Skeletal muscle satellite cell (primary cell): Measurements from ENCODE around the gene PRDM7.
"Not testable (repeated sequence)": the region's sequence is repeated elsewhere in the genome, so short reads cannot be mapped to it uniquely, and the experiment has no call there.

Experiments used
- H3K27me3 ChIP-seq: 2 replicates; pipeline ENCODE4 v1.7.0; 2013; ENCODE audit warnings: low read length; ENCODE audit not compliant: control insufficient read depth, insufficient read depth
- H3K36me3 ChIP-seq: 2 replicates; pipeline ENCODE4 v1.7.0; 2013; ENCODE audit warnings: mild to moderate bottlenecking, control low read depth, low read length; ENCODE audit not compliant: insufficient read depth
- H3K4me1 ChIP-seq: 2 replicates; pipeline ENCODE4 v1.7.0; 2013; ENCODE audit warnings: low read length; ENCODE audit not compliant: control insufficient read depth, insufficient read depth
- H3K4me2 ChIP-seq: 2 replicates; pipeline ENCODE4 v1.7.0; 2013; ENCODE audit warnings: mild to moderate bottlenecking, low read length
- H3K4me3 ChIP-seq: 2 replicates; pipeline ENCODE4 v1.7.0; 2013; ENCODE audit warnings: low read length
- H3K9ac ChIP-seq: 2 replicates; pipeline ENCODE4 v1.7.0; 2013; ENCODE audit warnings: mild to moderate bottlenecking, low read depth, low read length, moderate library complexity
- H3K9me3 ChIP-seq: replicated peaks from 2 replicates; pipeline ENCODE4 v1.7.0; 2013; ENCODE audit warnings: mild to moderate bottlenecking, control low read depth, low read length

PRDM7 gene

DNA sequence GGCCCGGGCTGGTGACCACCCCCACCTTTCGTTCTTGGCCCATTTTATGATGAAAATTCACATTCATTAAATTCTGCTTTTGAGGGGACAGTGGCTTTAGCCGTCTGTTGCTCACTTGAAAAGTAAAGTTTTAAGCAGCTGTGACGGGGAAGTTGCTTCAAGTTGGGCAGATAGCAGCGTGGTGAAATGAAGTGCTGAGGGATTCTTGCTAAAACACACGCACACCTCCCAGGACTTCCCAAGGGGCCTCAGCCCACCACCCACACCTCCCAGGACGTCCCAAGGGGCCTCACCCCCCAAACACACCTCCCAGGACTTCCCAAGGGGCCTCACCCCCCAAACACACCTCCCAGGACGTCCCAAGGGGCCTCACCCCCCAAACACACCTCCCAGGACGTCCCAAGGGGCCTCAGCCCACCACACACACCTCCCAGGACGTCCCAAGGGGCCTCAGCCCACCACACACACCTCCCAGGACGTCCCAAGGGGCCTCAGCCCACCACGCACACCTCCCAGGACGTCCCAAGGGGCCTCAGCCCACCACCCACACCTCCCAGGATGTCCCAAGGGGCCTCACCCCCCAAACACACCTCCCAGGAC, 69.4 kb downstream of the PRDM7 start:
- H3K9me3 ChIP-seq, H3K9ac ChIP-seq, H3K4me3 ChIP-seq, H3K4me1 ChIP-seq, H3K4me2 ChIP-seq, H3K27me3 ChIP-seq, H3K36me3 ChIP-seq: not testable (repeated sequence)

DNA sequence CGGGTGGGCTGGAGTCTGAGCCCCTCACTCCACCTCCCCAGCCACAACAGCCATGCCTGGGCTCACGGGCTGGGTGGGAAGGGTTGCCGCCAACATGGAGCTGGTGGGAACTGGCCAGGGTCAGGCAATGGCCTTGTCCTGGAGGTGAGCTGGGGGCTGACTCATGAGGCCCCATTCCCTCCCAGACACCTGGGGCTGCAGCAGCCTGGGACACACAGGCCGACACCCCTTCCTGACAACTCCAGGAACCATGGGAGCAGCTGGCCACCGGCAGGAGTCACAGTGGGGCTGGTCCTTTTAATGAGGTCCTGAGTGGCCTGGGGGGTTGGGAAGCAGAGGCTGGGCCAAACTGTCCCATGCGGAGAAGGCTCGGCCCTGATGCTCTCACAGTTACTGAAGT, 70.1 kb downstream of the PRDM7 start:
- Histone ChIP-seq H3K4me2 (no peak overlapping the region), H3K27me3 (peaks cover 2% of the 10 kb centered on the region), H3K4me3 (no peak overlapping the region), H3K9me3 (no peaks in the 10 kb centered on the region), H3K9ac (no peak overlapping the region), H3K36me3 (no peaks in the 10 kb centered on the region), H3K4me1 (no peaks in the 10 kb centered on the region)
